ENCODE data around the gene HSPG2. TPM values are rescaled to one million over a fixed set of nuclear protein-coding genes. Genes with fewer than 3 reads are reported as not detected.

Gene HSPG2
- total and polyA plus RNA-seq, 9 of the 15 experiments (the other 6 are each of a cell fraction or from before 2014, with no cell fraction given): 0.14 to 160 (median 15.7) TPM

GRCh38 chr1:21916447-21917238 is 20.5 kb downstream of the HSPG2 start (continued):
- no peak for TF ChIP-seq CHAMP1 (IDR thresholded peaks at IDR 0.05)
- TF ChIP-seq MITF (IDR thresholded peaks at IDR 0.05): no peak
- TF ChIP-seq HLTF (IDR thresholded peaks at IDR 0.05): 0 out of 2 replicates have a peak, but pooled peaks have one; percentile 66
- peak; percentile 86 for TF ChIP-seq PKNOX1 (IDR thresholded peaks at IDR 0.05)
- no peak for TF ChIP-seq JUNB (CRISPR knock-in tag; conservative IDR thresholded peaks at IDR 0.05)
- peak in 1 of 2 experiments; percentile 53; a peak in 1 of 4 replicates for TF ChIP-seq TBL1XR1 (IDR thresholded peaks at IDR 0.05; ENCODE audit: low read length in 2 of 2)
- no peak for TF ChIP-seq HDAC6 (IDR thresholded peaks at IDR 0.05; ENCODE audit: low read depth, low read length)
- no peak for TF ChIP-seq SIX5 (IDR thresholded peaks at IDR 0.05; ENCODE audit: borderline replicate concordance in 1 of 2, insufficient read depth in 1 of 2, low read depth in 1 of 2, low read length in 2 of 2)
- TF ChIP-seq HDAC3 (IDR thresholded peaks at IDR 0.05; ENCODE audit: borderline replicate concordance, partially characterized antibody): no peak
- no peak for TF ChIP-seq NELFE (IDR thresholded peaks at IDR 0.05; ENCODE audit: insufficient read depth, insufficient read length)
- no peak for TF ChIP-seq ZNF561 (CRISPR knock-in tag; conservative IDR thresholded peaks at IDR 0.05)
- TF ChIP-seq HES1 (IDR thresholded peaks at IDR 0.05; ENCODE audit: low read depth): peak; percentile 39; the same call in 1 of the 2 replicates
- no peak for TF ChIP-seq ZNF75A (CRISPR knock-in tag; IDR thresholded peaks at IDR 0.05)
- no peak for TF ChIP-seq ZNF507 (tag; conservative IDR thresholded peaks at IDR 0.05)
- TF ChIP-seq TSC22D4 (tag; IDR thresholded peaks at IDR 0.05): no peak
- no peak for TF ChIP-seq SAFB2 (IDR thresholded peaks at IDR 0.05; ENCODE audit: borderline replicate concordance, low read depth, low read length, severe bottlenecking)
- TF ChIP-seq ZNF766 (CRISPR knock-in tag; conservative IDR thresholded peaks at IDR 0.05): peak; percentile 77; the same call in 1 of the 2 replicates
- no peak for TF ChIP-seq CSDE1 (IDR thresholded peaks at IDR 0.05)
- no peak; the same call in 1 of the 2 replicates for TF ChIP-seq SP1 (CRISPR knock-in tag; IDR thresholded peaks at IDR 0.05)
- no peak for TF ChIP-seq KLF13 (tag; IDR thresholded peaks at IDR 0.05; ENCODE audit: borderline replicate concordance, low read depth)
- no peak for TF ChIP-seq C11orf30 (IDR thresholded peaks at IDR 0.05; ENCODE audit: low read depth)
- TF ChIP-seq NBN (IDR thresholded peaks at IDR 0.05; ENCODE audit: low read depth): no peak
- no peak for TF ChIP-seq PHF21A (IDR thresholded peaks at IDR 0.05; ENCODE audit: borderline replicate concordance, low read depth)
- no peak for TF ChIP-seq HEY1 (CRISPR knock-in tag; IDR thresholded peaks at IDR 0.05; ENCODE audit: borderline replicate concordance)
